Activated CD8-positive, alpha-beta T cell treated with anti-CD3 and anti-CD28 coated beads for 36 hours (primary cell): ENCODE measurements around the gene CIDEC. TPM values are rescaled to one million over a fixed set of nuclear protein-coding genes. Genes with fewer than 3 reads are reported as not detected.

Experiments used
- ATAC-seq: fragments of 200-7000 bp; cut with Tn5 transposase; one replicate; pipeline ENCODE4 v1.10.0; 2021; ENCODE audit warnings: mild to moderate bottlenecking, moderate library complexity
- CTCF ChIA-PET: fragments of 350-600 bp; sonication (Branson Sonifier 250); formaldehyde crosslinking; loops from one replicate; lab custom pipeline; 2021; ENCODE audit warnings: antibody characterized with exemption; lab: Charles Lee
- POLR2A ChIA-PET: fragments of 350-600 bp; sonication (Branson Sonifier 250); formaldehyde crosslinking; loops from one replicate; lab custom pipeline; 2021; ENCODE audit warnings: antibody characterized with exemption; lab: Charles Lee
- DNase-seq: peaks from one replicate; pipeline ENCODE4 v3.0.0-alpha.2; 2020
- H3K27ac Mint-ChIP-seq: one replicate; pipeline ENCODE4 v1.8.0; 2021; ENCODE audit warnings: mild to moderate bottlenecking, mixed read lengths
- H3K27me3 Mint-ChIP-seq: one replicate; pipeline ENCODE4 v1.8.0; 2021; ENCODE audit warnings: mixed read lengths
- H3K36me3 Mint-ChIP-seq: one replicate; pipeline ENCODE4 v1.8.0; 2021; ENCODE audit warnings: low read depth, mixed read lengths
- H3K4me1 Mint-ChIP-seq: one replicate; pipeline ENCODE4 v1.8.0; 2021; ENCODE audit warnings: low read depth, mixed read lengths
- H3K4me3 Mint-ChIP-seq: one replicate; pipeline ENCODE4 v1.8.0; 2021; ENCODE audit warnings: mild to moderate bottlenecking, moderate library complexity, mixed read lengths
- H3K9me3 Mint-ChIP-seq: one replicate; pipeline ENCODE4 v1.8.0; 2021; ENCODE audit warnings: mixed read lengths
- CTCF ChIP-seq: fragments of 200-600 bp; IDR thresholded peaks from one replicate; pipeline ENCODE4 v1.8.0; 2022; ENCODE audit warnings: antibody characterized with exemption, mild to moderate bottlenecking
- intact Hi-C: fragments of 100-400 bp; cut with micrococcal nuclease; formaldehyde crosslinking; loops from one replicate; pipeline ENCODE4 v1.10.0; 2022
- total RNA-seq, 2 experiments: library from RNA; stranded (reverse); gene quantifications; one replicate each; pipeline ENCODE4 v1.2.3, GENCODE V29; 2021

CIDEC gene
- total RNA-seq, 2 experiments from 2014 or later, result not detected

- Mint-ChIP-seq H3K27ac (no peak overlapping the region), H3K4me3 (no peak overlapping the region), H3K27me3 (no peaks in the 10 kb centered on the region), H3K9me3 (no peaks in the 10 kb centered on the region), H3K36me3 (peaks cover 16% of the 10 kb centered on the region), H3K4me1 (peaks cover 23% of the 10 kb centered on the region)
- intact Hi-C loops, result loop anchor here (5.0 kb wide), 1 partner anchor 86 kb away; the partner anchor contains the start of gene CRELD1
- no peak for ATAC-seq
- ChIA-PET CTCF (interaction anchor here (1.4 to 1.7 kb wide), 2 partner anchors 68 to 86 kb away, joined by 3 to 10 read pairs; no protein-coding TSS in a partner anchor), POLR2A (interaction anchor here (0.6 kb wide), 1 partner anchor 16 kb away, joined by 3 read pairs; no protein-coding TSS in a partner anchor)
- TF ChIP-seq CTCF, result no peak
- no peak for DNase-seq
Measured at GRCh38 chr3:9846231-9846630, 33.8 kb downstream of the CIDEC start.

- Mint-ChIP-seq H3K4me1 (peaks cover 26% of the 10 kb centered on the region), H3K9me3 (no peaks in the 10 kb centered on the region), H3K36me3 (peaks cover 26% of the 10 kb centered on the region), H3K27me3 (no peaks in the 10 kb centered on the region), H3K27ac (peak within 1 kb of the TSS; percentile 95), H3K4me3 (peak within 1 kb of the TSS; percentile 98)
- peak; percentile 99 for ATAC-seq
- DNase-seq, result peak; percentile 97
- ChIA-PET CTCF (interaction anchor here (0.8 to 1.5 kb wide), 5 partner anchors 36 to 113 kb away, joined by 3 to 6 read pairs (median 4); partner anchors contain the start of gene CRELD1), POLR2A (interaction anchor here (0.8 to 1.5 kb wide), 8 partner anchors 12 to 135 kb away, joined by 3 to 9 read pairs (median 3); partner anchors contain the start of genes ARPC4 and TADA3)
- intact Hi-C loops, result no loop called here
- TF ChIP-seq CTCF, result no peak
Measured at GRCh38 chr3:9843715-9844438, 36.2 kb downstream of the CIDEC start, which contains the start of gene RPUSD3. Gene RPUSD3 (minus strand): TSS chr3:9844008. CDS start chr3:9843990, 18 bp downstream.

- TF ChIP-seq CTCF, result no peak
- H3K27ac Mint-ChIP-seq, result no peak overlapping the region
- no peaks in the 10 kb centered on the region for H3K27me3 Mint-ChIP-seq
- ChIA-PET CTCF (interaction anchor here (0.7 to 2.5 kb wide), 11 partner anchors 9 to 125 kb away, joined by 3 to 7 read pairs (median 4); partner anchors contain the start of gene CRELD1), POLR2A (interaction anchor here (1.0 kb wide), 1 partner anchor 91 kb away, joined by 3 read pairs; no protein-coding TSS in a partner anchor)
- ATAC-seq (no peak), DNase-seq (no peak)
- no peaks in the 10 kb centered on the region for H3K9me3 Mint-ChIP-seq
- H3K4me3 Mint-ChIP-seq, result no peak overlapping the region
- intact Hi-C loops, result no loop called here
- H3K4me1 Mint-ChIP-seq, result peaks cover 23% of the 10 kb centered on the region
- peaks cover 31% of the 10 kb centered on the region for H3K36me3 Mint-ChIP-seq
Measured at GRCh38 chr3:9841015-9841414, 39.0 kb downstream of the CIDEC start.

GRCh38 chr3:9838856-9839255 is 41.2 kb downstream of the CIDEC start:
- Mint-ChIP-seq H3K27ac (no peak overlapping the region), H3K9me3 (no peaks in the 10 kb centered on the region)

More at GRCh38 chr3:9838856-9839255, 41.2 kb downstream of the CIDEC start:
- Mint-ChIP-seq H3K27me3 (no peaks in the 10 kb centered on the region), H3K36me3 (peaks cover 43% of the 10 kb centered on the region), H3K4me1 (peaks cover 13% of the 10 kb centered on the region), H3K4me3 (no peak overlapping the region)
- intact Hi-C loops, result no loop called here
- CTCF ChIA-PET, result interaction anchor here (2.5 kb wide), 1 partner anchor 11 kb away, joined by 7 read pairs; no protein-coding TSS in a partner anchor
- no peak for ATAC-seq
- no peak for TF ChIP-seq CTCF
- DNase-seq, result no peak
- POLR2A ChIA-PET, result interaction anchor here (1.1 to 1.5 kb wide), 2 partner anchors 53 to 209 kb away, joined by 4 to 5 read pairs; no protein-coding TSS in a partner anchor
